Immature natural killer cell (primary cell): Measurements from ENCODE around the gene NEO1. TPM values are rescaled to one million over a fixed set of nuclear protein-coding genes. Genes with fewer than 3 reads are reported as not detected.

ENCODE experiments used
- DNase-seq, 3 donors: peaks; one replicate each; pipeline ENCODE4 v3.0.0; 2022; ENCODE audit warnings: mixed read lengths in 1 of 3
- H3K27ac Mint-ChIP-seq, 6 donors: one replicate each; pipeline ENCODE4 v1.8.0; 2020; ENCODE audit warnings: mixed read lengths in 6 of 6, mild to moderate bottlenecking in 5 of 6, inconsistent platforms in 4 of 6, moderate library complexity in 3 of 6
- H3K27me3 Mint-ChIP-seq, 3 donors: one replicate each; pipeline ENCODE4 v1.8.0; 2020 to 2021; ENCODE audit warnings: low read depth in 3 of 3, mild to moderate bottlenecking in 3 of 3, mixed read lengths in 3 of 3, moderate library complexity in 3 of 3, inconsistent platforms in 1 of 3
- H3K36me3 Mint-ChIP-seq, 3 donors: one replicate each; pipeline ENCODE4 v1.8.0; 2020; ENCODE audit warnings: mixed read lengths in 3 of 3, inconsistent platforms in 2 of 3, mild to moderate bottlenecking in 2 of 3
- H3K4me1 Mint-ChIP-seq, 2 donors: one replicate each; pipeline ENCODE4 v1.8.0; 2020; ENCODE audit warnings: inconsistent platforms in 2 of 2, mild to moderate bottlenecking in 2 of 2, mixed read lengths in 2 of 2, moderate library complexity in 1 of 2
- H3K4me3 Mint-ChIP-seq, 5 donors: one replicate each; pipeline ENCODE4 v1.8.0; 2020; ENCODE audit warnings: mild to moderate bottlenecking in 5 of 5, mixed read lengths in 5 of 5, inconsistent platforms in 3 of 5, moderate library complexity in 3 of 5
- H3K9me3 Mint-ChIP-seq, 6 donors: one replicate each; pipeline ENCODE4 v1.8.0; 2020; ENCODE audit warnings: mild to moderate bottlenecking in 6 of 6, mixed read lengths in 6 of 6, inconsistent platforms in 4 of 6, moderate library complexity in 3 of 6
- polyA plus RNA-seq, 3 donors: library from polyadenylated mRNA; unstranded; fragments of 300-500 nt; fragmentation: Illumina TruSeq; gene quantifications; one replicate each; pipeline ENCODE4 v1.2.3, GENCODE V29; 2021

The NEO1 gene
- polyA plus RNA-seq, 3 donors from 2014 or later: 2.2 to 6.0 (median 2.4) TPM

DNA sequence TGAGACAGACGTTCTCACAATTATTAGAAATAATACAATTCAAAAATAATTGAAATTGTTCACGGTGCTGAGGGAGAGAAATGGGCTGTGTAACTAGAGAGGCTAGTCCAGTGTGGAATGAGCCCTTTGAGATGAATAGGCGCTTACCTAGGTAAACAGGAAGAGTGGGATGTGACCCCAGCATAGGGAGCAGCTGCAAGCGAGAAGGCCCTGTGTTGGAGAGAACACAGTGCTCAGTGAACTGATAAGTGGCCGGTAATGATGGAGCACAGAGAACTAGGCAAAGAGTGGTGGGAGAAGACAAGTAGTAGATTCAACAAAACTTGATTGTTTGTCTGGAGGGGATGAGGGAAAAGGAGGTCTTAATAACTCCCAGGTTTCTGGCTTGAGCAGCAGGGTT is 212.6 kb downstream of the NEO1 start:
- peaks cover 0 to 20% (median 12%) of the 10 kb centered on the region in 3 donors for H3K36me3 Mint-ChIP-seq
- DNase-seq: no peak
- H3K4me3 Mint-ChIP-seq: no peak overlapping the region
- no peaks in the 10 kb centered on the region for H3K27me3 Mint-ChIP-seq
- H3K9me3 Mint-ChIP-seq: no peaks in the 10 kb centered on the region
- H3K4me1 Mint-ChIP-seq: no peaks in the 10 kb centered on the region
- H3K27ac Mint-ChIP-seq: peak overlapping the region in 1 of 6 donors; percentile 27

DNA sequence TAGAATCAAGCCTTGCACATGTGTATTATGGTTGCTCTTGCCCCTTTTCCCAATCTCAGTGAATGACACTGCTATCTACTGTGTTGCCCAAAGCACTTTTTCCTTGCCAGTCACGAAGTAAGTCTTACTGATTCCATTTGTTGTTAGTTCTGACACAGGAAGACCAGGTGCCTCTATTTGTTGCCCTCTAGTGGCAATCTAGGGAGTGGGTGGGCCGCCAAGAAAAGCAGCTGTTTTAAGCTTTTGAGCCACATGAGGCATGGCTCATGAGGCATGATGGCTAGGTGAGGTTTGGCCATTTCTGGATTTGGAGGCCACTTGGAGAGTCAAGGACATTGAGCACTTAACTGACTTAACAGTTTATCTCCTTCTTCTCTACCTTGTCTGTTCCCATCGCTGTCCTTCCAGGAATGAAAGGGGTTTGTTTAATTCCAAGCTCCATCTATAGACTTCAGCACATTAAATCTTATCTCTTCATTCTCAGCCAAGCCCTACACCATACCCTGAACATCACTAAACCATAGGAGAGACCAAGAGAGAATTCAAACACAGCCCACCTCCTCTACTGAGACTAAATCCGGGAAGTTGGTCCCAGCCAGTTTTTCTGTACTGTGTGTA is 213.4 kb downstream of the NEO1 start:
- H3K4me3 Mint-ChIP-seq: no peak overlapping the region
- H3K27me3 Mint-ChIP-seq: no peaks in the 10 kb centered on the region
- DNase-seq: peak; percentile 6 to 31 (median 10)
- no peaks in the 10 kb centered on the region for H3K9me3 Mint-ChIP-seq
- no peaks in the 10 kb centered on the region for H3K4me1 Mint-ChIP-seq
- no peak overlapping the region for H3K27ac Mint-ChIP-seq
- peaks cover 0 to 19% (median 9%) of the 10 kb centered on the region in 3 donors for H3K36me3 Mint-ChIP-seq

DNA sequence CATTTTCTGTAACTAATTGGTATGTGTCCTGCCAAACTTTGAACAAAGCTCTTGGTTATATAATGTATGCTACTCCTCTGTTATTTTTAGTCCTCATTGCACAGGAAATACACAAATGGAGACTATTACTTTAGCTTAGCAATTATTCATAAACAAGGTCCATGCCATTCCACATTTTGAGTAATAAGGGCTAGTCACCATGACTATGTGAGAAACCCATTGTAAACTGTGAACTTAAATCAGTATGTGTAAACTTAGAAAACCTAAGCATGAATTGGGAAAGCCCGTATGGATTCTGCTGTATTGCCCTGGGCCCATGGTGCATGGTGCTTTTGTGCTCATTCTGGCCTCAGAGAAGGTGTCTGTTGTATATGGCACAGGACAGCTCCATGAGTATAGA is 216.2 kb downstream of the NEO1 start:
- no peak overlapping the region for H3K4me3 Mint-ChIP-seq
- H3K27me3 Mint-ChIP-seq: no peaks in the 10 kb centered on the region
- DNase-seq: no peak
- H3K4me1 Mint-ChIP-seq: peaks cover 0 to 2% of the 10 kb centered on the region in 2 donors
- no peaks in the 10 kb centered on the region for H3K9me3 Mint-ChIP-seq
- no peak overlapping the region for H3K27ac Mint-ChIP-seq
- H3K36me3 Mint-ChIP-seq: peaks cover 3 to 14% (median 6%) of the 10 kb centered on the region in 3 donors

DNA sequence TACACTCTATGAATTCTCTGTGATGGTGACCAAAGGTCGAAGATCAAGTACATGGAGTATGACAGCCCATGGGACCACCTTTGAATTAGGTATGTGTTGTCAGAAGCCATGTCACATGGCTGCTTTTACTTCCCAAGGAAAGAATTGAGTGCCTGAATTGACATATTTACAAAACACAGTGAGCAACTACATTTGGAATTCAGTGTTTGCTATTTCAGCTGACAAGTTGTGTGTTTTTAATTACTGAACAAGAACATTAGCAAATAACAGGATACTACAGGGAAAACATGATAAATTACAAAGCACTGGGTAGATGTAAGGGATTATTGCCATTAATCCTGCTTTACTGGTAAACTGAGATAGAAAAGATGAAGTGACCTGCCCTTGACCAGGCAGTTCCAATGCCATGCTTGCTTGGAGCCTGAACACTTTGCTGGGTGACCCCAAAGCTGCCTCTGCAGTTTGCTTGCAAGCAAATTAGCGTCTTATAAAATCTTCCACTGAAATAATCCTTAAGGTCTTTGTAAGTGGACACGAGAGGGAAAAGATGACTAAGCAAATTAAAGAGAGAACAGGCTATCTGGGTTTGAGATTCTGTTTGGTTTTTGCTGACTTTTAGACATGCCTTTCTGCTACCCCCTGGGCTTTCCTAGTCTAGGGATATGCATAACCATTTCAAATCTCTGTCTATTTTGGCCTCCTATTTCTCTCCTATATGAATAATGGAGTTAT is 218.3 kb downstream of the NEO1 start:
- H3K4me3 Mint-ChIP-seq: no peak overlapping the region
- H3K36me3 Mint-ChIP-seq: peaks cover 3 to 14% (median 6%) of the 10 kb centered on the region in 3 donors
- DNase-seq: no peak
- H3K4me1 Mint-ChIP-seq: peaks cover 0 to 2% of the 10 kb centered on the region in 2 donors
- no peaks in the 10 kb centered on the region for H3K27me3 Mint-ChIP-seq
- H3K9me3 Mint-ChIP-seq: no peaks in the 10 kb centered on the region
- no peak overlapping the region for H3K27ac Mint-ChIP-seq

DNA sequence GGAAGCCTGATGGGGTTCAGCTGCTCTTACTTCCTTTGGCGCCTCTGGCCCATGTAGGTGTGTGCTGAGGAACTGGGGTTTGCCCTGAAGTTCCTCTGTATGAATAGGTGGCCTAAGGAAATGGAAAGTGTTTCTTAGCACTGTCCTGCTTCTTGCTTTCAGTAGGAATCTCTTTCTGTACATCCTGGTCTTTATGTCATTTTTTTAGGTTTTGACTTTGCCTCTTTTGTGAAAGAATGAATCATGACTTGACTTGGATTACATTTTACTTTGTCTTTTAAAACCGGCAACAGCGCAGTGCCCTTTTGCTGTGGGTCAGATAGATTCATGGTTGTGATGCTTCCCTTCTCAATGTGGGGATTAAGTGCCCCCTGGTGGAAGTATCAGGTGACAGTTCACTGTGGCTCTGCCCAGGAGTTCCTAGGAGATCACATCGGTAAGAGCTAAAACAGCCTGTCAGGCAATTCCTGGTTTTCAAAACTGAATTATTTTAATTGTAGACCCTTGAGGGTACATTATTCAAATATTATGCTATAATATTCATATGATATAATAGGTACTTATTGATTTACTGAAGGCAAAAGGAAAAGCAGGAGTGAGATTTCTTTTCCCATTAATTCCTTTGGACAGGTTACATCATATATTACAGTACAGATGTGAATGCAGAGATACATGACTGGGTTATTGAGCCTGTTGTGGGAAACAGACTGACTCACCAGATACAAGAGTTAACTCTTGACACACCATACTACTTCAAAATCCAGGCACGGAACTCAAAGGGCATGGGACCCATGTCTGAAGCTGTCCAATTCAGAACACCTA is 221.1 kb downstream of the NEO1 start:
- DNase-seq: peak; percentile 17 to 41 (median 32)
- Mint-ChIP-seq H3K9me3 (no peaks in the 10 kb centered on the region), H3K4me1 (peaks cover 0 to 2% of the 10 kb centered on the region in 2 donors), H3K27me3 (no peaks in the 10 kb centered on the region), H3K4me3 (peak overlapping the region in 1 of 5 donors; percentile 9), H3K27ac (no peak overlapping the region), H3K36me3 (peaks cover 3 to 16% (median 6%) of the 10 kb centered on the region in 3 donors)

DNA sequence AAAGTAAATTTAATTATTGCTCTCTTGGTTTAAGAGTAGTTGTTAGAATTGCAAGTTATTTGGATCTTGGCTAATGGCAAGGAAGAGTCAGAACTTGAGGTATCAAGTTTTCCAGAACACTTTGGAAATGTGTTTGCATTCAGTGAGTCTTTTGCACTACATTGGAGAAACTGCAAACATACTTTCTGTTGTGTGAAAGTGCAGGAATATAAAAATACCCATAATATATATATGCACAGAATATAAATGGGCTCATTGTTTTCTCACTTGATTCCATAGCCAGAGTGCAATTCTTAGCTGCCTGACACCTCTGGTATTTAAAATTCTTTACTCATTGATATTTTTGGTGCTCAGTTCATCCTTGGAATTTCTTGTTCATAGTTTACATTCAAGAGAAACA is 223.6 kb downstream of the NEO1 start:
- DNase-seq: no peak
- Mint-ChIP-seq H3K27me3 (no peaks in the 10 kb centered on the region), H3K36me3 (peaks cover 0 to 14% (median 3%) of the 10 kb centered on the region in 3 donors), H3K9me3 (no peaks in the 10 kb centered on the region), H3K4me1 (peaks cover 0 to 2% of the 10 kb centered on the region in 2 donors), H3K4me3 (no peak overlapping the region), H3K27ac (no peak overlapping the region)

DNA sequence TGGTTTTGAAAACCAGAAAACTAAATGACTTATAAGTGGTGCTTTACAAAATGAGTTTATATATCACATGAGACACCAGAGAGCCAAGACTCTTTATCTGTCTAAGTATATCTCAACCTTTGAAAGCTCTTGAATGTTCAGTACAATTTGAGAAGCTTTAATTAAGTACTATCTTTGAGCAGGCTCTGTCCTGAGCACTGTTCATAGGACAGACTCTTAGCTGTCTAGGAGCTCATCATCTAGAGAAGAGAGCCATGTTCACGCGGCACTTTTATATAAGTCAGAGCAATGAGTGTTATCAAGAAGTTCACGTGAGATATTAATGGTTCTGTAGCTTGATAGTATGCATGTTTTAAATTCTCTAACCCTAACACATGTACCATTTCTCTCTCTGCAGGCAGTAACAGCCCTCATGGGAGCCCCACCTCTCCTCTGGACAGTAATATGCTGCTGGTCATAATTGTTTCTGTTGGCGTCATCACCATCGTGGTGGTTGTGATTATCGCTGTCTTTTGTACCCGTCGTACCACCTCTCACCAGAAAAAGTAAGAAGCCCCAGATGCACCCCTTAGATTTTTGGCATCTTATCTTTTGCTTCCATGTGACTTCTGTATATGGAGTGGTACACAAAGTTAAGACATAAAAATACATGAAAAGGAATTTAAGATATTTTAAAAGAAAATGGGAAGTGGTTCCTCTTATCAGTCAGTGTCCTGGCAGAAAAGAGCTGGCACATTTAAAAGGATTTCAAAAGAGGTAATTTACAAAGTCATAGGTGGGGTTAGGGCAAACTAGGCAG is 230.5 kb downstream of the NEO1 start:
- Mint-ChIP-seq H3K27me3 (peaks cover 0 to 2% (median 0%) of the 10 kb centered on the region in 3 donors), H3K4me3 (no peak overlapping the region), H3K9me3 (no peaks in the 10 kb centered on the region), H3K36me3 (peaks cover 9 to 48% (median 9%) of the 10 kb centered on the region in 3 donors), H3K27ac (no peak overlapping the region), H3K4me1 (no peaks in the 10 kb centered on the region)
- no peak for DNase-seq

DNA sequence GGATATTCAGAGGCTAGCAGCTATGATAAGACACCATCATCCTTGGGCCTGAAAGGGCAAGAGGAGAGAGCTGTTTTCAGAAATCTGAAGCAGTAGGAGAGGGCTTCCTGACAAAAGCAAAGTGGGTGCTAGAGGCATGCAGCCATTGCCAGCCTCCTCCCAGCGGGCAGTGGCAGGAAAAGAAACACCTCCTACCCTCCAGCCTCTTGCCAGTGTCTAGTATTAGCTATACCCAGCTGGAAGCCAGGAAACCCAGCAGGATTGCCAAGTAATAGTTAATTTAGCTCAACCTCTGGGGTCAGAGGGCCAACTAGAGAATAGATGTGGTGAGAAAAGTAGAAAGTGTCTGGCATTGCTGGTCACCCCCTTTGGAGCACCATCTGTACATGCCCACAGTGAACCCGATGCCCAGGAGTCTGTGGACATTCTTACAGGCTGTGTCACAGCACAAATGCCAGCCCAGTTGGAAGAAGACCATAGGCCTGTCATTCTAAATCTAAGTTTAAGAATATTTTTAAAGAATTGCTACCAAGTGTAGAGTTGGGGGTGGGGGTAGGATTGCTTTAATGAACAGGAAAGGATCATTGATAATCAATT is 231.2 kb downstream of the NEO1 start:
- peaks cover 9 to 52% (median 16%) of the 10 kb centered on the region in 3 donors for H3K36me3 Mint-ChIP-seq
- peaks cover 0 to 2% (median 0%) of the 10 kb centered on the region in 3 donors for H3K27me3 Mint-ChIP-seq
- no peaks in the 10 kb centered on the region for H3K9me3 Mint-ChIP-seq
- no peaks in the 10 kb centered on the region for H3K4me1 Mint-ChIP-seq
- DNase-seq: no peak
- no peak overlapping the region for H3K4me3 Mint-ChIP-seq
- H3K27ac Mint-ChIP-seq: no peak overlapping the region

DNA sequence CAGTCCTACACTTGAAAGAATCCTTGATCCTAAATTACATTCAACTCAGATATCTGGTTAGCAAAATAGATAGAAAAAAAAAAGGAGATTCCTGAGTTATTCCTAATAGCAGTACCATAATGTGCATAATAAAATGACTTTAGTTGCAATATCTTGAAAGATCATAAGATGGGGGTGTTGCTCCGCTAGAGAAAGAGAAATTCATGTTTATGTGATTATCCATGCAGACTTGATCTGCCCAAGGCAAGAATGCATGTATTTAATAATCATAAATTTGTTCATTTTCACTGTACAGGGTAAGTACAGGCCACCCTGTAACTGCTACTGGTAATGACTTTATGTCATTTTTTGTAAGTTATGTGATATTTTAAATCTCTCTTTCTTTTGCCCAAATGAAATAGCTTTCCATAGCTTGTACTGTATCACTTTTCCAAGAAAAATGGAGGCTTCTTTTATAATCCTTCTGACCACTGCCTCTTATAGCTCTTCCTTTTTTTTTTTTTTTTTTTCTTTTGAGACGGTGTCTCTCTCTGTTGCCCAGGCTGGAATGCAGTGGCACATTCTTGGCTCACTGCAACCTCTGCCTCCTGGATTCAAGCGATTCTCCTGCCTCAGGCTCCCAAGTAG is 231.9 kb downstream of the NEO1 start:
- no peak for DNase-seq
- peaks cover 0 to 2% (median 0%) of the 10 kb centered on the region in 3 donors for H3K27me3 Mint-ChIP-seq
- H3K36me3 Mint-ChIP-seq: peaks cover 13 to 55% (median 19%) of the 10 kb centered on the region in 3 donors

DNA sequence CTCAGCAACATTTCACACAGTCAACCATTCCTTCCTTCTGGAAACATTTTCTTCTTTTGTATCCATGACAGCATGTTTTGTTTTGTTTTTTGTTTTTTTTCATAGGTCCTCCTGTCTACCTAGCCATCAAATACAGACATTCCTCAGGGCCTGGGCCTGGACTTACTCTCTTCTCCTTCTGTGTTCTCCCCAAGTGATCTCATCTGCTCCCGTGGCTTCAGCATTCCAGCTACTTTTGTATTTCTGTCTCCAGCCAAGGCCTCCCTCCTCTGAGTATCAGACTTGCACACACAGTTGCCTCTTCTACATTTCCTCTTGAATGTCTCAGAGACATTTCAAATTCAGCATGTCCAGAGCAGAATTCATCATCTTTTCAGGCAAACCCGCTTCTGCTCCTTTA is 234.0 kb downstream of the NEO1 start:
- Mint-ChIP-seq H3K4me3 (no peak overlapping the region), H3K9me3 (no peaks in the 10 kb centered on the region), H3K36me3 (peaks cover 14 to 62% (median 19%) of the 10 kb centered on the region in 3 donors), H3K27ac (peak overlapping the region in 1 of 6 donors; percentile 12), H3K27me3 (peaks cover 0 to 2% (median 0%) of the 10 kb centered on the region in 3 donors), H3K4me1 (no peaks in the 10 kb centered on the region)
- DNase-seq: no peak

More for the DNA sequence above, 231.9 kb downstream of the NEO1 start:
- H3K4me3 Mint-ChIP-seq: no peak overlapping the region
- H3K27ac Mint-ChIP-seq: no peak overlapping the region
- H3K9me3 Mint-ChIP-seq: no peaks in the 10 kb centered on the region
- no peaks in the 10 kb centered on the region for H3K4me1 Mint-ChIP-seq

DNA sequence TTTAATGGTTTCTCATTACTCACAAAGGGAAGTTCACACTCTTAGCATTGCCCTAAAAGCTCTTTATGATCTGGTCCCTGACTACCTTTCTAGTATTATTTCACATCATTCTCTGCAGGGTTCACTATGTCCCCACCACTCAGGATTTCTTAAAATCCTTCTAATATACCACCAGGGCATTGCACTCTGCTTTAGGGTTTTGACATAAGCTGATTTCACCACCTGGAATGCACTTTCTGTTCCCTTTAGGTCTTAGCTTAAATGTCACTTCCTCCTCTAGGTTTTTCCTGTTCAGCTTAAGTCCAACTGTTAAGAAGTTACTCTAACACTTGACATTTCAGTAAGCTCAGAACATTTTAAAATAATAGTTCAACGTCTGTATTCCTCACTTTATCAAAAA is 234.8 kb downstream of the NEO1 start:
- H3K4me1 Mint-ChIP-seq: no peaks in the 10 kb centered on the region
- DNase-seq: no peak
- no peaks in the 10 kb centered on the region for H3K9me3 Mint-ChIP-seq
- peaks cover 14 to 60% (median 19%) of the 10 kb centered on the region in 3 donors for H3K36me3 Mint-ChIP-seq
- no peak overlapping the region for H3K27ac Mint-ChIP-seq
- peaks cover 0 to 3% (median 0%) of the 10 kb centered on the region in 3 donors for H3K27me3 Mint-ChIP-seq
- H3K4me3 Mint-ChIP-seq: no peak overlapping the region

DNA sequence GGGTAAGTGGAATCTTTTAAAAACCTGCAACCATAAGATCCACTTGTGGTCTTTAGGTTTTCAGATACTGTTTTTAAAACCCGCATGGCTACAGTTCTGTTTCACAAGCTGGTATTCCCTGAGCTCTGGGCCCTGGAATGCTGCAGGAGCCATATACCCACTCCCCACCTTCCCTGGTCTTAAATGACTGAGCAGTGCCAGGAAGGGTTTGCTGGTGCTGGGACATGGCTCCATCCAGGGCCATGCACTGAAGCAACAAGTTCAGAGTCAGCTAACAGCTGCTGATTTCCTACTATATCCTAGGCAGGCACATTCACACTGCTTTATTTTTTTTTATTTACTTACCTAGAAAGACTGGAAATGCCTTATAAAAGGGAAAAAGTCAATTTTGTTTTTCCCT is 239.2 kb downstream of the NEO1 start:
- H3K4me3 Mint-ChIP-seq: no peak overlapping the region
- no peaks in the 10 kb centered on the region for H3K4me1 Mint-ChIP-seq
- H3K9me3 Mint-ChIP-seq: no peaks in the 10 kb centered on the region
- DNase-seq: no peak
- H3K27me3 Mint-ChIP-seq: peaks cover 0 to 3% (median 0%) of the 10 kb centered on the region in 3 donors
- H3K36me3 Mint-ChIP-seq: peaks cover 14 to 40% (median 17%) of the 10 kb centered on the region in 3 donors
- H3K27ac Mint-ChIP-seq: no peak overlapping the region
